K562 (cell line): Measurements from ENCODE around the gene ZNRF3. TPM values are rescaled to one million over a fixed set of nuclear protein-coding genes. Genes with fewer than 3 reads are reported as not detected.

Experiments
- AFF1 ChIP-seq, 2 experiments: fragments of 450-650 bp; IDR thresholded peaks; 2 replicates each; pipeline ENCODE4 v1.6.1; 2018; ENCODE audit warnings: mild to moderate bottlenecking in 2 of 2, low read depth in 1 of 2; ENCODE audit not compliant: partially characterized antibody in 2 of 2
- AFF4 ChIP-seq: sonication (generic); formaldehyde crosslinking; IDR thresholded peaks from 2 replicates; pipeline ENCODE4 v1.8.0; 2023; ENCODE audit warnings: mild to moderate bottlenecking, missing genetic modification reagents
- CC2D1A ChIP-seq: fragments of 450-650 bp; IDR thresholded peaks from 2 replicates; pipeline ENCODE4 v1.6.1; 2017; ENCODE audit warnings: mild to moderate bottlenecking
- GTF2A2 ChIP-seq: IDR thresholded peaks from 2 replicates; pipeline ENCODE4 v1.6.1; 2016; ENCODE audit warnings: mild to moderate bottlenecking, missing genetic modification characterization, missing compliant biosample characterization
- MAFG ChIP-seq: fragments of 450-650 bp; conservative IDR thresholded peaks from 2 replicates; pipeline ENCODE4 v1.6.1; 2016; ENCODE audit warnings: missing genetic modification characterization, missing compliant biosample characterization
- MCM3 ChIP-seq: fragments of 450-650 bp; IDR thresholded peaks from 2 replicates; pipeline ENCODE4 v1.6.1; 2016
- MCM7 ChIP-seq, 2 experiments: fragments of 450-650 bp; IDR thresholded peaks; 2 replicates each; pipeline ENCODE4 v1.6.1; 2016 to 2018
- NEUROD1 ChIP-seq: fragments of 150-350 bp; IDR thresholded peaks from 2 replicates; pipeline ENCODE4 v1.6.1; 2014; ENCODE audit warnings: borderline replicate concordance, low read length, low read depth; ENCODE audit not compliant: partially characterized antibody
- PHB2 ChIP-seq: fragments of 450-650 bp; IDR thresholded peaks from 2 replicates; pipeline ENCODE4 v1.6.1; 2017; ENCODE audit warnings: low read depth
- SMAD2 ChIP-seq: fragments of 150-350 bp; IDR thresholded peaks from 2 replicates; pipeline ENCODE4 v1.6.1; 2014; ENCODE audit warnings: low read depth, mild to moderate bottlenecking, low read length
- TCF7 ChIP-seq: sonication (generic); IDR thresholded peaks from 2 replicates; pipeline ENCODE4 v1.6.1; 2016; ENCODE audit warnings: antibody characterized with exemption, borderline replicate concordance
- ZNF347 ChIP-seq: fragments of 450-650 bp; formaldehyde crosslinking; IDR thresholded peaks from 2 replicates; pipeline ENCODE4 v1.4.0; 2020; ENCODE audit warnings: low read depth, mild to moderate bottlenecking, moderate library complexity
- ZNF57 ChIP-seq: fragments of 450-650 bp; formaldehyde crosslinking; IDR thresholded peaks from 2 replicates; pipeline ENCODE4 v1.4.0; 2020; ENCODE audit warnings: mild to moderate bottlenecking, moderate library complexity
- ZNF785 ChIP-seq: fragments of 250-450 bp; sonication (Bioruptor Pico); IDR thresholded peaks from 2 replicates; pipeline ENCODE4 v1.4.0; 2020; ENCODE audit warnings: mild to moderate bottlenecking
- polyA plus RNA-seq, 8 experiments: library from polyadenylated mRNA; depleted of rRNA in 4 of 8; stranded (reverse) in 5 of 8; unstranded in 3 of 8; fragments of >200 nt; fragmentation: Nextera tagmentation in 2 of 8; fragmentation: Illumina TruSeq in 1 of 8; extraction: Ambion mirVana in 2 of 8; extraction: Trizol in 1 of 8; gene quantifications; 2 replicates each; pipeline versions ENCODE4 v1.2.1 to v1.2.3, GENCODE V29; 2011 to 2014; ENCODE audit warnings: inconsistent platforms in 1 of 8, missing spikeins in 1 of 8
- total RNA-seq, 7 experiments: library from RNA; depleted of rRNA in 6 of 7; stranded (reverse); fragments of >200 nt in 6 of 7; fragmentation: Illumina TruSeq in 2 of 7; extraction: Trizol in 2 of 7; gene quantifications; 2 replicates each; pipeline versions ENCODE4 v1.2.1 to v1.2.3, GENCODE V29; 2011 to 2021; ENCODE audit warnings: low replicate concordance in 1 of 7
- TF ChIP-seq, protein P1 (sequence below): fragments of 250-450 bp; sonication (Bioruptor Pico); IDR thresholded peaks from 2 replicates; pipeline ENCODE4 v1.6.1; 2021; ENCODE audit warnings: mild to moderate bottlenecking
- TF ChIP-seq, protein P2 (sequence below): fragments of 450-650 bp; IDR thresholded peaks from 2 replicates; pipeline ENCODE4 v1.6.1; 2016; ENCODE audit warnings: antibody characterized with exemption
- TF ChIP-seq, protein P3 (sequence below): sonication (generic); formaldehyde crosslinking; IDR thresholded peaks from 2 replicates; pipeline ENCODE4 v1.8.0; 2022; ENCODE audit warnings: missing genetic modification reagents, mild to moderate bottlenecking, borderline replicate concordance

Gene ZNRF3
- total and polyA plus RNA-seq, 9 of the 15 experiments (the other 6 are each of a cell fraction or from before 2014, with no cell fraction given) = 0.41 to 5.9 (median 1.7) TPM

DNA sequence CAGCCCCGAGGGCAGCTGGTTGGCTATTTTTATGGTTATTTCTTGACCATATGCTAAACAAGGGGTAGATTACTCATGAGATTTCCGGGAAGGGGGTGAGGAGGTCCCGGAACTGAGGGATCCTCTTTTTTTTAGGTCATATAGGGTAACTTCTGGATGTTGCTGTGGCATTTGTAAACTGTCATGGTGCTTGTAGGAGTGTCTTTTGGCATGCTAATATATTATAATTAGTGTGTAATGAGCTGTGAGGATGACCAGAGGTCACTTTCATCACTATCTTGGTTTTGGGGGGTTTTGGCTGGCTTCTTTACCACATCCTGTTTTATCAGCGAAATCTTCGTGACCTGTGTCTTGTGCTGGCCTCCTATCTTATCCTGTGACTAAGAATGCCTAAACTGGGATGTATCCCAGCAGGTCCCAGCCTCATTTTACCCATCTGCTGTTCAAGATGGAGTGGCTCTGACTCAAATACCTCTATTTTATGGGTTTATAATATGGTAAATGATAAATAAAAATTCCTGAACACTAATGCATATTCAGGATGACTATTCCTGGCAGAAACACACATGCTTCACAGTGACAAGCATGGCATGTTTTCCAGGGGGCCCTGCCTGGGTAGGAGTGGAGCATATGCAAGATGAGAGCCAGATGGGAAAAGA is 200.7 kb downstream of the ZNRF3 start (continued):
- TF ChIP-seq AFF1 (IDR thresholded peaks at IDR 0.05; ENCODE audit: low read depth in 1 of 2, partially characterized antibody in 2 of 2) (no peak), ZNF785 (no peak), AFF4 (no peak), TCF7 (no peak), NEUROD1 (no peak), CC2D1A (peak; percentile 63; the same call in 1 of the 2 replicates), ZNF57 (CRISPR knock-in tag) (no peak), MCM7 (IDR thresholded peaks at IDR 0.05) (no peak), SMAD2 (no peak), GTF2A2 (tag) (no peak), ZNF347 (CRISPR knock-in tag) (no peak), MAFG (tag) (no peak), MCM3 (no peak), PHB2 (no peak)
- TF ChIP-seq, protein P1, sequence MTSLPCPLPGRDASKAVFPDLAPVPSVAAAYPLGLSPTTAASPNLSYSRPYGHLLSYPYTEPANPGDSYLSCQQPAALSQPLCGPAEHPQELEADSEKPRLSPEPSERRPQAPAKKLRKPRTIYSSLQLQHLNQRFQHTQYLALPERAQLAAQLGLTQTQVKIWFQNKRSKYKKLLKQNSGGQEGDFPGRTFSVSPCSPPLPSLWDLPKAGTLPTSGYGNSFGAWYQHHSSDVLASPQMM = no peak
- TF ChIP-seq, protein P2, sequence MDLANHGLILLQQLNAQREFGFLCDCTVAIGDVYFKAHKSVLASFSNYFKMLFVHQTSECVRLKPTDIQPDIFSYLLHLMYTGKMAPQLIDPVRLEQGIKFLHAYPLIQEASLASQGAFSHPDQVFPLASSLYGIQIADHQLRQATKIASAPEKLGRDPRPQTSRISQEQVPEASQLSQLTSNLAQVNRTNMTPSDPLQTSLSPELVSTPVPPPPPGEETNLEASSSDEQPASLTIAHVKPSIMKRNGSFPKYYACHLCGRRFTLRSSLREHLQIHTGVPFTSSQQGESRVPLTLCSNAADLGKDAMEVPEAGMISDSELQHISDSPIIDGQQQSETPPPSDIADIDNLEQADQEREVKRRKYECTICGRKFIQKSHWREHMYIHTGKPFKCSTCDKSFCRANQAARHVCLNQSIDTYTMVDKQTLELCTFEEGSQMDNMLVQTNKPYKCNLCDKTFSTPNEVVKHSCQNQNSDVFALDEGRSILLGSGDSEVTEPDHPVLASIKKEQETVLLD = no peak
- TF ChIP-seq, protein P3, sequence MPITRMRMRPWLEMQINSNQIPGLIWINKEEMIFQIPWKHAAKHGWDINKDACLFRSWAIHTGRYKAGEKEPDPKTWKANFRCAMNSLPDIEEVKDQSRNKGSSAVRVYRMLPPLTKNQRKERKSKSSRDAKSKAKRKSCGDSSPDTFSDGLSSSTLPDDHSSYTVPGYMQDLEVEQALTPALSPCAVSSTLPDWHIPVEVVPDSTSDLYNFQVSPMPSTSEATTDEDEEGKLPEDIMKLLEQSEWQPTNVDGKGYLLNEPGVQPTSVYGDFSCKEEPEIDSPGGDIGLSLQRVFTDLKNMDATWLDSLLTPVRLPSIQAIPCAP (CRISPR knock-in tag) = no peak
